ENCODE data around the gene HOXB5.

The HOXB5 gene

DNA sequence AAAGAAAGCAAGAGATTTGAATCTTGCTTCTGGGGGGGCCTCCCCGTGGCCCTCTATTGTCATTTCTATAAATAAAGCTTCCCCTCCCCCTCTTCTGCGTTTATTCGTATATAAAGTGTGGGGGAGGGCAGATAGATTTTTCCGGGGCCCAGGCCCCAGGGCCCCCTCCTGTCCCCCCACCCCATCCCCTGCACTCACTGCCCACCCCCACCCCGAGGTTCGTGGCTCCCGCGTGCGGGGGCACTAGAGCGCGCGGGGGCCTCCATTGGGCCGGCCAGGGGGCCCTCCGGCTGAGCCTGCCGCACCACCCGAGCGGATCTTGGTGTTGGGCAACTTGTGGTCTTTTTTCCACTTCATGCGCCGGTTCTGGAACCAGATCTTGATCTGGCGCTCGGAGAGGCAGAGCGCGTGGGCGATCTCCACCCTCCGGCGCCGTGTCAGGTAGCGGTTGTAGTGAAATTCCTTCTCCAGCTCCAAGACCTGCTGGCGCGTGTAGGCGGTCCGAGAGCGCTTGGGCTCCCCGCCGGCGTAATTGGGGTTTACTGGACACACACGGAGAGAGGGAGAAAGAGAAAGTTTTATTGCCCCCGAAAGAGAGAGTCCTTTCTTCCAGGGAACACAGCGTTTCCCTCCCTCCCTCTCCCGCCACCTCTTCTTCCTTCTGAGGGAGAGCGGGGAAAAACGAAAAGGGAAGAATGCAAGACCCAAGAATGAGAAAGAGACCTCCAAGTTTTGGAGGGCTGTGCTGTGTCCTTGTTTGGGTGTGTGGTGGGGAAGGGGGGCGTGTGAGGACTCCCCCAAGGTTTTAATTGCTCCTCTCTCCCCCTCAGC is 16.9 kb downstream of the HOXB5 start:
- H3K4me1 Mint-ChIP-seq (ENCODE audit: low read depth), result peaks cover 40% of the 10 kb centered on the region
- H3K27me3 Mint-ChIP-seq (ENCODE audit: low read depth), result peaks cover 37% of the 10 kb centered on the region
- no peak overlapping the region for H3K27ac Mint-ChIP-seq
- peaks cover 18% of the 10 kb centered on the region for H3K36me3 Mint-ChIP-seq (ENCODE audit: low read depth)
- no peak for DNase-seq (ENCODE audit: low spot score)
- peak overlapping the region; percentile 91 for H3K4me3 Mint-ChIP-seq
- H3K9me3 Mint-ChIP-seq, result no peaks in the 10 kb centered on the region

DNA sequence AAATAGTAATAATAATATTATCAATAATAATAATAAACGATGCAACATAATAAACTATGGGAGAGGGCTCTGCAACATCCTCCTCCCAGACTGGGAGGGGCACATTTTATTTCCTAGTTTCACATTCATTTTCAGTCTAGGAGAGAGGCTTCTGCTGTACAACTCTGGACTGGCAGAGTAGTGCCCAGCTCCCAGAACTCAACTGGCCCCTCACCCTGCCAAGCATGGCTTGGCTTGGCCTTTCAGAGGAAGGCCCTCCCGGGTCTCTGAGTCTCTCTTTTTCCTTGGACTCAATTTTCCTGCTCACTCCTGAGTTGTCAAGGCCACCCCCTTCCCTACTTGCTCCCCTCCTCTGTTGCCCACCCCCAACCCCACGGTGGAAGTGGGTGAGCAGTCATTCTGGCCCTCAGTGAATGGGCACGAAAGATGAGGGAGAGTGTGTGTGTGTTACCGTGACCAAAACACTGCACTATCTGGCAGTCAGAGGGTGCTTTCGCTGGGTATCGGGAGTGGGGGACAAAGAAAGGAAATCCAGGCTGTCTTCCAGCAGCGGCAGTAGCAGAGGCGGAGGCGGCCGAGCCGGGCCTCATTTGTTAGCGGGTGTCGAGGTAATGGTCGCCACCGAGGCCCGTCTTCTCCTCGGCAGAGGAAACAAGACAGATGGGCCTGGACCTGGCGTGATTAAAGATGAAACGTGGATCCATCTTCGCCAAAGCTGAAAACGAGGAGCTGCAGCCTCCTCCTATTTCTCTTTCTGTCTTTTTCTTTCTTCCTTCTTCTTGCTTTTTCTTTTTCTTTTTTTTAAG is 17.7 kb downstream of the HOXB5 start:
- Mint-ChIP-seq H3K9me3 (no peaks in the 10 kb centered on the region), H3K4me1 (ENCODE audit: low read depth) (peaks cover 34% of the 10 kb centered on the region), H3K27ac (no peak overlapping the region), H3K4me3 (peak overlapping the region; percentile 63), H3K36me3 (ENCODE audit: low read depth) (peaks cover 20% of the 10 kb centered on the region), H3K27me3 (ENCODE audit: low read depth) (peaks cover 29% of the 10 kb centered on the region)
- DNase-seq (ENCODE audit: low spot score), result no peak

DNA sequence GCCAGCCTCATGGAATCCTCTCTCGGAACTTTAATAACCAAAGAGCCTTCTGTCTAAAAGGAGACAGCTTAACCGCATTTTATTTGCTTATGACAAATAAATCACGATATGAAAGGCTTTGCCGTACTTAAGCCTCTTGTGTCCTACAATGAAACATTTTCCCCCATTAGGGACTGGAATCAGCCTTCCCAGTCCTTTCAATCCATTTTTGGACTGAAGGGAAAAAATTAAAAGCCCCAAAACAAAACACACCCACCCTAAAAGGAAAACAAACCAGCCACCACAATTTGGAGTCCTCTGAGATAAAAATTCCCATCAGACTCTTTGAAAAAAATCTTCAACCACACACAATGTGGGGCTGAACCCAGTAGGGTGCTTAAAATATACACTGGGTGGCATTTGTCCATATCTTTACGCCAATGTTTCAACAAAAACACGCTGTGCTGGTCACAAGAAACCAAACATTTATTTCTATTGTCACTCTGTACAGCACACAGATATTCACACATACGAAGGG is 18.5 kb downstream of the HOXB5 start:
- H3K4me3 Mint-ChIP-seq, result no peak overlapping the region
- no peak overlapping the region for H3K27ac Mint-ChIP-seq
- no peaks in the 10 kb centered on the region for H3K9me3 Mint-ChIP-seq
- DNase-seq (ENCODE audit: low spot score), result no peak
- peaks cover 20% of the 10 kb centered on the region for H3K36me3 Mint-ChIP-seq (ENCODE audit: low read depth)
- H3K4me1 Mint-ChIP-seq (ENCODE audit: low read depth), result peaks cover 30% of the 10 kb centered on the region
- peaks cover 24% of the 10 kb centered on the region for H3K27me3 Mint-ChIP-seq (ENCODE audit: low read depth)

DNA sequence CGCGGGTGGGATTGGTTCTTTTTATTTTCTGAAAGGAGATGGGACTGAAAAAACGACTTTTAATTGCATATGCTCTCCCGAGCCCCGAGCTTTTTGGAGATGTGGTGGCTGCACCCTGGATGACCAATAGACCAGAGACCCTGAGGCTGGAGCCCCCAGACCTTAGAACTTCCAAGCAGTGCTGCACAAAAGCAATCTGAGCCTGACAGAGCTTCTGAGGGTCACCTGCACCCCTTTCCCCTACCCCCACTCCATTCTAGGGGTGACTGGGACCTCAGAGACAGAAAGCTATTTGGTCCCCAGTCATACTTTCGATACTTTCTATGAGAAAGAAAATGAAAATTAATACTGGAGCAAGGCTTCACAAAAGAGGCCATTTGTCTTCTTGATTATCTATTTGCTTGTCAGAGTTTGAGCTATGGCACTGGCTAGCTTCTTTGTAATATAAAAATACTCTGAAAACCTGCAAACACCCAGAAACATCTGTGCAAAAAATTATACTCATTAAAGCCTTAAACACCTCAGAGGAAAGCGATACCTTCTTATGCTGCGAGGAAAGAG is 19.0 kb downstream of the HOXB5 start:
- H3K36me3 Mint-ChIP-seq (ENCODE audit: low read depth), result peaks cover 20% of the 10 kb centered on the region
- DNase-seq (ENCODE audit: low spot score), result no peak
- peaks cover 24% of the 10 kb centered on the region for H3K27me3 Mint-ChIP-seq (ENCODE audit: low read depth)
- no peak overlapping the region for H3K27ac Mint-ChIP-seq
- no peak overlapping the region for H3K4me3 Mint-ChIP-seq
- H3K4me1 Mint-ChIP-seq (ENCODE audit: low read depth), result peaks cover 26% of the 10 kb centered on the region
- H3K9me3 Mint-ChIP-seq, result no peaks in the 10 kb centered on the region

DNA sequence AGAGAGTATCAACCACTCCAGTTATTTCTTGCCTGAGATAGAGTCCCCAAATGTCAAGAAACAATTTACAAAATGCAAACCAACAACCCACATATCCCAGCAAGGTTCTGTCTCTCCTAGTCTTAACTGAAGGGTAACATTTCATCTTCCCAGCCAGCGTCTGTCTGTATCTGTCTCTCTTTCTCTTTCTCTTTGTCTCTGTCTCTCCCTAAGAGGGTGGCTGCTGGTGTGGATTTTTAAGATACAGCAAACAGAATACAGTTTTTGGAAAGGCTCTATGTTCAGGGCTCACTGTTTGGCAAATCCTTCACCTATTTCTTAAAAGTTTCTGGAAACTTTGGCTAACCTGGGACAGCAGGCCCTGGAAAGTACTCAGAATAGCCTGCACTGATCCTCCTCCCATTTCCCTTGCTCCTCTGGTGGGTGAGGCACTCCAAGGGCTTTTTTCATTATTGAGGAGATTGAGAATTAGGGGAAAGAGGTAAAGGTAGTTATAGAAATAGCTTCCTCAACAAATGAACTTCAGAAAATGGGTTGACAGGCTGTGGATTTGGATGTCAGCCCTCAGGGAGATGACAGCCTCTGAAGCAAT is 21.7 kb downstream of the HOXB5 start:
- Mint-ChIP-seq H3K9me3 (no peaks in the 10 kb centered on the region), H3K27me3 (ENCODE audit: low read depth) (peaks cover 26% of the 10 kb centered on the region), H3K4me1 (ENCODE audit: low read depth) (peaks cover 18% of the 10 kb centered on the region), H3K27ac (no peak overlapping the region), H3K4me3 (no peak overlapping the region), H3K36me3 (ENCODE audit: low read depth) (peaks cover 16% of the 10 kb centered on the region)
- DNase-seq (ENCODE audit: low spot score), result no peak

DNA sequence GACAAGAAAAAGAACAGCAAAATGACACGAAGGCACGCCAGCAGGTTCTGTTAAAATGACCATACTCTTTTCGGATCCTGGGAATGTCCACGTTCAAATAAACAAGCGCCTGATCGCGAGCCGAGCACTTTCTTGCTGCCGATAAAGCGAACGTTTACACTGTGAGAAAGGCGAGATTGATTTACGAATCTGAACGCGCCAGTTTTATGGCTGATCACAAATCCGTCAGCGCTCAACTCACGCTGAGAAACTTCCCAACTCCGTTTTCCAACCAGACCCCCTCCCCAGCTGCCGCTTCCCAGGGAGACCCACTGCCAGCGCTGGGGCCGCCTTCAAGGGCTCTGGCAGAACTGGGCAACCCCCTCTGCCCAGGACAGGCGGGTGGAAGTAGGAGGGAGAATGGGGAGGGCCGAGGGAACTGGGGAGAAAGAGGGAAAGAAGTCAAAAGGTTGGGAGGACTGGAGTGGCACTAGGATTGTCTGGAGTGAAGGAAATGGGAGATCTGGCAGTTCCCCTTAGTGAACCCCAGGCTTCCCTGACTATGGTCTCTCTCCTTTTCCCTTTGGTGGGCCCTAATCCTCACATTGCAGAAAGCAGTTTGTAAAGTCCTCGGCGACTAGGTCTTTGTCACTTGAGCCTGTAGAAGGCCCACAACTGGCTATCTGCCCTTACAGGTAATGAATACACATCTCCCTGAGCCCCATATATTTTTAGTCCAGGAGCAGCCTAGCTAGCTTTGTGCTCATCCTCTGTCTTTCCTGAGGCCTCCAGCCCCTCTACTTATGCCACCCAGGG is 22.4 kb downstream of the HOXB5 start:
- H3K36me3 Mint-ChIP-seq (ENCODE audit: low read depth), result peaks cover 16% of the 10 kb centered on the region
- H3K27ac Mint-ChIP-seq, result no peak overlapping the region
- H3K4me3 Mint-ChIP-seq, result no peak overlapping the region
- H3K9me3 Mint-ChIP-seq, result no peaks in the 10 kb centered on the region
- H3K27me3 Mint-ChIP-seq (ENCODE audit: low read depth), result peaks cover 26% of the 10 kb centered on the region
- H3K4me1 Mint-ChIP-seq (ENCODE audit: low read depth), result peaks cover 13% of the 10 kb centered on the region
- DNase-seq (ENCODE audit: low spot score), result no peak

DNA sequence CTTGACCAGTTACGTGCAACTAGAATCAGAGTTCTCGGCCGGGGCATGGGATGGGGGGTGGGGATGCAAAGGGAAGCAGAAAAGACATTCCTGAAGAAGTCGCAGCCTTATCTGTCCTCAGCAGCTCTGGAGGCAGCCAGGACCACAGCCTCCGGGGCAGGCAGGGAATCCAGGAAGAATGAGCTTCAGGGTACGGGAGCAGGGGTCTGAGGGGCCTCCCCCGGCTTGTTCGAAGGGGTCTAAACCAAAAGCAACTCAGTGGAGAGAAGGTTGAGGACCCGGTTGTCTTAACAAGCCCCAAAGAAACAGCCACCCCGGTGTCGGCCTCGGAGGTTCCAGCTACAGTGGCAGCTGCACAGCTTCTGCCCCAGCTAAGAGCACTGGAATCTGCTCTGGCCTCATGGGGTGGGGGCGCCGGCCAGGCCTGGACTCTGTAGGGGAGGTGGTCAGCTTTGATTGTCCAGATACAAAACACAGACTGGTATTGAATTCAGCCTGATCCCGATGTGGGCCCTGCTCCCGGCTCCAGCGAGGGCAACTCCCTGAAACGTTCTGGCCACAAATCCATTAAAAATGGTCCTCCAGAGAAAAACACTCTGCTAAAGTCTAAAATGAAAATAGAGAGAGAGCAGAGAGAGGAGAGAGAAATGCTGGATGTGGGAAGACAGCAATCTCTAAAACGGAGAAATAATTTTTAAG is 23.1 kb downstream of the HOXB5 start:
- H3K27me3 Mint-ChIP-seq (ENCODE audit: low read depth), result peaks cover 26% of the 10 kb centered on the region
- no peak overlapping the region for H3K27ac Mint-ChIP-seq
- no peak overlapping the region for H3K4me3 Mint-ChIP-seq
- no peaks in the 10 kb centered on the region for H3K9me3 Mint-ChIP-seq
- peaks cover 9% of the 10 kb centered on the region for H3K4me1 Mint-ChIP-seq (ENCODE audit: low read depth)
- no peak for DNase-seq (ENCODE audit: low spot score)
- H3K36me3 Mint-ChIP-seq (ENCODE audit: low read depth), result peaks cover 12% of the 10 kb centered on the region

DNA sequence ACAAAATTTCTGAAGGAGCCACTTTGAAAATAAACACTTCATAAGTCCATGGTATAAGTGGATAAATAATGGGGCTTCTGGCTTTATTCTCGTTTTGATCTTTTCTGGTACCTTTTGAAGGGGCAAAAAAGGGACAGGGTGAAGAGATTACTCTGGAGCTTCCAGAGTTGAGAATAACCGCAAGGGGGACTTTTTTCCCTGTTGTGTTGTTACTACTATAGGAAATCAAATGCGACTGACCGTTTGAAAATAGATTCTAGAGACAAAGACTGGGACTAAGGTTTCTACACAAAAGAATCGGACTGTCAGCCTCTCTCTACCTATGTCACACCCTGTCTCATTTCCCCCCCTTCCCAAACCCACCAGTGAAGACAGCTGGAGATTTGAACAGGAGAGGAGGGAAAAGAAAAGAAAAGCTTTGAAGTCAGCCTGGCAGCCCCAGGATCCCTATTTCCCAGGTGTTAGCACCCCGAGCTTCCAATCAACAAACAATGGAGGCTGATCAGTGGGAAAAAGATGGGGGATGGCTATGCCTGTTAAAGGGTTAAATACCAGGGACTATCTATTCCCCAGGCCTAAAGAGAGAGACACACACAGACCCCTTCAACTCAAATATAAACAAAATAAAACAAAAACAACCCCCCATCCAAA is 23.8 kb downstream of the HOXB5 start:
- DNase-seq (ENCODE audit: low spot score), result no peak
- H3K4me3 Mint-ChIP-seq, result no peak overlapping the region
- peaks cover 13% of the 10 kb centered on the region for H3K36me3 Mint-ChIP-seq (ENCODE audit: low read depth)
- H3K4me1 Mint-ChIP-seq (ENCODE audit: low read depth), result peaks cover 7% of the 10 kb centered on the region
- H3K27ac Mint-ChIP-seq, result no peak overlapping the region
- peaks cover 29% of the 10 kb centered on the region for H3K27me3 Mint-ChIP-seq (ENCODE audit: low read depth)
- no peaks in the 10 kb centered on the region for H3K9me3 Mint-ChIP-seq

DNA sequence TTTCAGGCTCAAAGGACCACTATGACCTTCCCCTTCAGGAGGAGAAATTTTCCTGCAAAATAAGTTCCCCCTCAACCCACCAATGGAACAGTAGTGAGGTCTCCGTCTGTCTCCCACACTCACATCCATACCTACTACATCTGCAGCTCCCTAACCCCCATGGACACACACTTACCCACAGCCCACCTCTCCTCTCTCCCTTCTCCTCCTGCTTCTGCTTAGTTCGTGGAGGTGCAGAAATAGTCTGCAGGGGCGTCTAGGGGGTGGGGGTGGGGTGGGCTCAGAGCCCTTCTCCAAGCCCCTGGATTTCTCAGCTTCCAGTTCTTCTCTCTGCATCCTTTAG is 24.4 kb downstream of the HOXB5 start:
- Mint-ChIP-seq H3K4me1 (ENCODE audit: low read depth) (peaks cover 7% of the 10 kb centered on the region), H3K27ac (no peak overlapping the region), H3K9me3 (no peaks in the 10 kb centered on the region), H3K4me3 (no peak overlapping the region), H3K27me3 (ENCODE audit: low read depth) (peaks cover 29% of the 10 kb centered on the region), H3K36me3 (ENCODE audit: low read depth) (peaks cover 15% of the 10 kb centered on the region)
- DNase-seq (ENCODE audit: low spot score), result no peak

DNA sequence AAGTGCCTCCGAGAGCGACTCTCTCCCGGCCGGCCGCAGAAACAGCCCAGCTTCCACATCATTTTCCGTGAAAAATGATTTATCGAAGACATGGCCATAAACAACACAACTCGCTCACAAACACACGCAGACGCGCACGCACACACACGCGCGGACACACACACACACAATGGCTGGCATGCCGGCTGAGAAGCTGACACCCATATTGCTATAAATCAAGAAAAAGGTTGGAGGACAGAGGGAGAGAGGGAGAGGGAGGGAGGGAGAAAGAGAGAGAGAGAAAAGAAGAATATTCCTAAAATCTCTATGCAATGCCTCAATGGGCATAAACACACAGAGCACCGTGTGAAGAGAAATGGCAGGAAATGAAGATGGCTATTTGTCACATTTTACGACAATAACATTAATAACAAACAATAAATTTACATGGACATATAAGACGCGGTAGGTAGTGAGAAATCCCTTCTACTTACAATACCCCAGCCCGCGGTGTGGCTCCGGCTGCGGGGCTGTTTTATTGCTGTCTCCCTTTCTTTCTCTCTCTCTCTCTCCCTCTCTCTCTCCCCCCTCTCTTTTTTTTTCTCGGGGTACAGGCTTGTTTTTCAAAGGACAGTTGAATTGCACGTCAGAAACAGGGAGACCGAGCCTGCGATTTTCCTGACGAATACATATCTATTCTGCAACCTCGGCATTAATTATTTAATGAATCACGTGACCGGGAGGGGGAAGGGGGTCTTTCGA is 24.9 kb downstream of the HOXB5 start:
- Mint-ChIP-seq H3K4me3 (peak overlapping the region; percentile 21), H3K27ac (no peak overlapping the region), H3K27me3 (ENCODE audit: low read depth) (peaks cover 29% of the 10 kb centered on the region), H3K4me1 (ENCODE audit: low read depth) (peaks cover 7% of the 10 kb centered on the region), H3K9me3 (no peaks in the 10 kb centered on the region), H3K36me3 (ENCODE audit: low read depth) (peaks cover 15% of the 10 kb centered on the region)
- no peak for DNase-seq (ENCODE audit: low spot score)

DNA sequence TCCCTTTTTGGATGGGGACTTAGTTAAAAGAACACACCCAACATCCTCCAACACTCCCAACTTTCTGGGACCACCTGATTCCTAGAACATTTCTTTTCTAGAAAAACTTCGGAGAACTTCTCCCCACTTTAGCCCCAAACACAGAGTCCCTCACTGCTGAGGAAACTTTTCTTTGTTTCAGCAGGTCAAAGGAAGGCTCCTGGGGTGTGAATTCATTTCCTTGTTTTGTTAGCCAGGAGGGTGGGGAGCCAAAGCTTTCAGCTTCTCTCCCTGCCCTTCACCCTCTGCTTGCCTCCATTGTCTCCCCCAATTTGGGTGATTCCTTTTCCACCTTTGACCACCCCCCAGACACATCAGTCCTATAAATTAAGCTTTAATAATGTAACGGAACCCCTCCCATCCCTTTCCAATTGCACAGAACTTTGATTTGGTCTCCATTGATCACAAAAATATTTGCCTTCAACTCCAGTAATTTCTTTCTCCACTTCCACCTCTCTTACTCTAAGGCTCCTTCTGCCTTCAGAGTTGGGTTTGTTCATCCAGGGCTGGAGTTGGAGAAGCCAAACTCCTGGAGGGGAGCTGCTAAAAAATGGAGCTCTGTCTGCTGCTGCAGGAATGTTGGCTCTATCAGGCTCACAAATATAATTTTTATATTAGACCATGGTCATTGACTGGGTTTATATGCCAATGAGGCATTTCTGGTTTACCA is 25.8 kb downstream of the HOXB5 start:
- Mint-ChIP-seq H3K27ac (no peak overlapping the region), H3K36me3 (ENCODE audit: low read depth) (peaks cover 12% of the 10 kb centered on the region), H3K4me3 (no peak overlapping the region), H3K4me1 (ENCODE audit: low read depth) (peaks cover 5% of the 10 kb centered on the region), H3K9me3 (no peaks in the 10 kb centered on the region), H3K27me3 (ENCODE audit: low read depth) (peaks cover 33% of the 10 kb centered on the region)
- no peak for DNase-seq (ENCODE audit: low spot score)

Data from T-helper 2 cell treated with Interferon-gamma antibody and Interleukin-4, amounts not matched to agents 5 μg/mL and 100 μg/mL, for 36 hours (primary cell).